Right lung (tissue), 5 donors: ENCODE measurements around the gene FBXO45. TPM values are rescaled to one million over a fixed set of nuclear protein-coding genes. Genes with fewer than 3 reads are reported as not detected.
"Not testable (repeated sequence)": the region's sequence is repeated elsewhere in the genome, so short reads cannot be mapped to it uniquely, and the experiment has no call there.

Source experiments
- DNase-seq, 2 donors: peaks; one replicate each; pipeline ENCODE4 v3.0.0-alpha.2; 2013
- polyA plus RNA-seq, 5 donors: library from polyadenylated mRNA; unstranded; fragments of 120-200 nt; gene quantifications; one replicate each; pipeline versions ENCODE4 v1.2.1 to v1.2.3, GENCODE V29; 2013; ENCODE audit warnings: inconsistent platforms in 1 of 5, low replicate concordance in 1 of 5; ENCODE audit not compliant: insufficient read length in 5 of 5, insufficient read depth in 1 of 5

FBXO45 gene
- polyA plus RNA-seq, 5 donors: 13.3 to 18.5 (median 14.5) TPM

- no peak for DNase-seq
These were observed 14.3 kb upstream of the FBXO45 start for GRCh38 chr3:196554205-196554604.

DNA sequence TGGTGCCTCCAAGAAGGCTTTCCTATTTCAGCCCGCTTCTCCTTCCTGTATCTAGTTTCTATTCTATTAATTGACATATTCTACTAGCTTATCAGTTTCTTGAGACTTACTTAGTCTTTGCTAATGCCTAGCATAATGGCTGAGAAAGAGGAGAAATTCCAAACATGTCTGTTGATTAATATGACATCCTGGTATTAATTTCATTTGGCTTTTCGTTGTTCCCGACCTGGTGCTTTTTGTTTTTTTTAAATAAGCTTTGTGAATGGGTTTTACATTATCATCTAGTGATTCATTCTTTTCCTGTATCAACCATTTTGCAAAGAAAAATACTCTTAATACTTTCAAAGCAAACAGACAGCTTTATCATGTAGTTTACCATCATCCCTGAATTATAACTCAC, 13.2 kb upstream of the FBXO45 start:
- DNase-seq: no peak

DNA sequence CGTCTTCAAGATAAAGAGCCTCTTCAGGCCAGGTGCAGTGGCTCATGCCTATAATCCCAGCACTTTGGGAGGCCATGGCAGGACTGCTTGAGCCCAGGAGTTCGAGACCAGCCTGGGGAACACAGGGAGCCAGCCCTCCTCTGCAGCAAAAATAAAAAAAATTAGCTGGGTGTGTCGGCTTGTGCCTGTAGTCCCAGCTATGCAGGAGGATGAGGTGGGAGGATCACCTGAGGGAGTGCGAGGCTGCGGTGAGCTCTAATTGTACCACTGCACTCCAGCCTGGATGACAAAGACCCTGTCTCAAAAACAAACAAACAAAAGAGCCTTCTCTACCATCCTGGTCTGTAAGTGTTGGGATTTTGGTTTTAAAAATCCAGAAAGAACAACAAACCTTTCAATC, 11.2 kb upstream of the FBXO45 start:
- DNase-seq: no peak

DNA sequence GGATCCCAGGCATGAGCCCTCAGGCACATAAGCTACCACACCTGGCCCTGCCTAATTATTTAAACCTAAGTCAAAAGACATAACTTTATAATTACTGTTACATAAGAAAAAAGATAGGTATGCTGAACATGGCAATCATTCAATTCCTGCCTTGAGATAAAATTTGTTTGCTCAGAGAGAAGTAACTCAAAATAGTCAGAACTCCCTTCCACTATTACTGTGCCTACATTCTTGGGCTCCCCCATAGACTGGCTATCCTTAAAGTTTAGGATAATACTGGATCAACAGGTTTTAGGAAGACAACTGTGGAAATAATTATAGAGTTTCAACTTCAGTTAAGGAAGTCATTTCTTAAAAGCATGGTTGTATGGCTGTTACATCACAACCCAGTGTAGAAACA, 10.0 kb upstream of the FBXO45 start:
- DNase-seq: no peak

DNA sequence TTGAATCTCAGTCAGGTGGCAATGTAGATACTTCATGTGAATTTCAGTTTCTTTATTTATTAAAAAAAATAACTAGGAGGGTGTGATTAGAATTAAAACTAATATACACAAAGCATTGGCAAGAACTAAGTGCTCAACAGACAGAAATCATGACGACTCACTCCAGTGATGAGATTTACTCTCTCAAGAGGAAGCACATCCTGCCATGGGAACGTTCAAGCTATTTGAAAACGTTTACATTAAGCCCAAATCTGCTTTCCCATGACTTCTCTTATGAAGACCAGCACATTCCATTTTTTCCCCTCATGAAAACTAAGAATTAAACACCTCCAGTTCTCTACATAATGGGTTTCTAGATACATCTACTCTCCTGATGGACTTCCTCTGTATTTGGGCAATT, 8.6 kb upstream of the FBXO45 start:
- DNase-seq: no peak

- DNase-seq: no peak
These were observed 4.7 kb upstream of the FBXO45 start for GRCh38 chr3:196563721-196564225.

DNA sequence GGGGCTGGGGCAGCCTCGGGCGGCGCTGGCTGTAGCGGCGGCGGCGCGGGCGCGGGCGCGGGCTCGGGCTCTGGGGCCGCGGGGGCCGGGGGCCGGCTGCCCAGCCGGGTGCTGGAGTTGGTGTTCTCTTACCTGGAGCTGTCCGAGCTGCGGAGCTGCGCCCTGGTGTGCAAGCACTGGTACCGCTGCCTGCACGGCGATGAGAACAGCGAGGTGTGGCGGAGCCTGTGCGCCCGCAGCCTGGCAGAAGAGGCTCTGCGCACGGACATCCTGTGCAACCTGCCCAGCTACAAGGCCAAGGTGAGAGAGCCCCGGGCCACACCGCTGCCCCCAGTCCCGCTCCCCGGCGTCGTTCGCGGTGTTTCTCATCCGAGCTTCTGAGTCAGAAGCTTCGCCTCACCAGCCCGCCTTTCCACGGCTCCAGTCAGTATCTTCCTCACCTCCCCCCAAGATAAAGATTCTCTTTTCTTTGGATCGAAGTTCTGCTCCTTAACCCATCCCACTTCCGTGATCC, 600 bp downstream of the FBXO45 start:
- no peak for DNase-seq

GRCh38 chr3:196570332-196570731, 1.9 kb downstream of the FBXO45 start:
- not testable (repeated sequence) for DNase-seq

DNA sequence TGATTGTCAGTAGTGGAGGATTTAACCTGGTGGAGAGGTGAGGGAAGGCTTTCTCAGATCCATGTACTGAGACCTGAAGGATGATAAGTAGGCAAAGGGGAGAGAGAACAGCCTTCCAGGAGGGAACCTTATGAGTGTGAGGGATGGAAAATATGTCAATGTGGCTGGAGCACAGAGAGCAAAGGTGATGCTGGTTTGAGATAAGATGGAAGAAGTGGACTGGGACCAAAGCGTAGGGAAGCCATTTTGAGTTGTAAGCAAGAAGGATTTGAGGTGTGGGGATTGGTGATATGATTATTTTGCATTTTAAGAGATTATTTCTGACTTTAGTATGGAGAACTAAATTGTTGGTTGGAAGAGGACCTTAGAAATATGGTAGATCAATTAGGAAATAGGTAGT, 3.9 kb downstream of the FBXO45 start:
- no peak for DNase-seq

DNA sequence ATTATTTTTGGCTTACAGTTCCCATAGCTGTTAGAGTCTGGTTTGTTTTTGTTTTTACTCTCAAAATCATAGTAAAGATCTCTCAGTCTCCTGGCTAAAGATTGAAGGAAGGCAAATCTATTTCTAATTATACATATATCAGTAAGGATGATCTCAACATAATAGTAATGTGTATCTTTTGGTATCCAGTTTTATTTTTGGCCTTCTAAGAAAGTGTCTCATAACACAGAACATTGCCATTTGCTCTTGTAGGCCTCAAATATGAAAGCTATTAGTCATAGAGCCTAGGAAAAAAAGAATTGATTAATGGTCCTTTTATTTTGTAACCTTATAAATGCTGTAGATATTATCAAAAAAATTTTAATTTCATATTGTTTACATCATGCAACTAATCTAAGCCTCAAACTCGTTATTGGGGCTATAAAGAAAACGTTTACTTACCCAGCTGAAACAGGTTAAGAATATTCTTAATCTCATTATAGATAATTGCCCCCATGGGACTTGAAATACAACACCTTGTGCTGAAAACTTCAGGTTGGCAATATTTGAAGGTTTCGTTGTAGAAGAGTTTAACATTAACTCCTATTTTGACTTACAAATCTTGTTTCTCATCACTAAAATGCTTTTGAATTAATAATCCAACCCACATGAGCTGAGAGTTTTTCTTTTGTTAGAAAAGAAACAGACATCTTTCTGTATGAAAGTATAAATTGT, 16.7 kb downstream of the FBXO45 start:
- no peak for DNase-seq

DNA sequence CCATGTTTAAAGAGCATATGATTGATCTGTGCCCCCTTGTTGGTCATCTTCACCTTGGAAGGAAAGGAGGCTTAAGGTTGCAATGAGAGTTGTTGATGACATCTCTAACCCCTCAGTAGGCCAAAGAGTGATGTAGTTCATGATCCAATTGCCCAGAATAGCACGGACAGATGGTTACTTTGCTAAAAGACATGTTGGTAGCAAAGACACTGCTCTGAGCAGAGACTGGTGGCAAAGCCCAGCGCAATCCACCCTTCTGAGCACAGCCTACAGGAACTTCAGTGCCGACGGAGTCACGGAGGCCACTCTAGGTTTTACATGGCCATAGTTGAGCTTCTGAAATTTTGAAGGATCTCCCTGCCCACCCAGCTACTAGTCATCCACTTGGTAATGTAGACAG, 21.8 kb downstream of the FBXO45 start:
- no peak for DNase-seq

DNA sequence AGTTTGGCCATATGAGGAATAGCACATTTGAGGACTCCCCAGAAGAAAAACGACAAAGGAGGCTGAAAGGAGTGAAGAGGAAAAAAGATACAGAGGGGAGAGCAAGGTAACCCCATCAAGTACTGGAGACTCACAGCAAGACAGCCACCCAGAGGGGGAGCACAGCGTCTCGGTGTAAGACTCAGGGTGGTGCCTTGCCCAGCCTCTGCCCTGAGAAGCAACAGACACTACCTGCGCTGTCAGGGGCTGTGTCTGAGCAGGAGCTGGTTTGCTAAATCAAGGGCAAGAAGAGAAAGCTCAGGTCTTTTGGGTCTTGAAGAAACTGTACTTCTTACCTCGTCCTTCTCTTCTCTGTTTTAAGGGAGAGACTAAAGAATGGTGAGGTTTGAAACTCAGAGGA, 27.9 kb downstream of the FBXO45 start:
- DNase-seq: no peak

GRCh38 chr3:196597971-196598733, 29.7 kb downstream of the FBXO45 start:
- not testable (repeated sequence) for DNase-seq

DNA sequence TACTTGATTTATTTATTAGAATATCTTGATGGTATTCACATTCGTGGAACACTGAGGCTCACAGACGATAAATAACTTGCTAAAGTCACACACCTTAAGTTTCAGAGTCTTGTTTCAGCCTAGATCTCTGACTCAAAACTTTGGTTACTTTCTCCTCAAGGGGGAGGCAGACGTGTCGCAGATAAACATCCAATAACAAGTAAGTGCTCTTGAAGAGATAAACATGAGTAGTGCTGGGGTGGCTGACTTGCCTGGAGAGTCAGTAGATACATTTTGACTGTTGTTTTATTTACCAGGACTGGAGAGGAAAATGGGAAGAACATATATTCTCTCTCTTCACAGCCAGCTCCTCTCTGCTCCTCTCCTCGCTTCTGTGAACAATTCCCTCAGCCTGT, 31.3 kb downstream of the FBXO45 start:
- DNase-seq: no peak

GRCh38 chr3:196600359-196600758, 31.9 kb downstream of the FBXO45 start:
- DNase-seq: no peak

DNA sequence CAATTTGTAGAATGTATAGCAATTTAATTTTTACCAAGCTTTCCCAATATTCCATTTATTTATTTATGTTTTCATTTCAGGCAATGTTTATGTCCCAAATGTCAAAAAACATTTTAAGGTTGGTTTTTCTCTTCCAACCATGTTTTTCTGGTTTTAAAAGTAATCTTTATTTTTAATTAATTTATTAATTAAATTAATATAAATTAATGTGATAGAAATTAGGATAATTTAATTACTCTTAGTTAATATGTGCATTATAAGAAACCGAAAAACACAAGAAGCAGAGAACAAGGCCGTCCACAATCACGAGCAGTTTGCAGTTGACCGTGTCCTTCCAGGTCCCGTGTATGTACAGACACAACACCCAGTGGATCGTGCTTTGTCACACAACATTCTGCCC, 34.2 kb downstream of the FBXO45 start:
- DNase-seq: no peak

DNA sequence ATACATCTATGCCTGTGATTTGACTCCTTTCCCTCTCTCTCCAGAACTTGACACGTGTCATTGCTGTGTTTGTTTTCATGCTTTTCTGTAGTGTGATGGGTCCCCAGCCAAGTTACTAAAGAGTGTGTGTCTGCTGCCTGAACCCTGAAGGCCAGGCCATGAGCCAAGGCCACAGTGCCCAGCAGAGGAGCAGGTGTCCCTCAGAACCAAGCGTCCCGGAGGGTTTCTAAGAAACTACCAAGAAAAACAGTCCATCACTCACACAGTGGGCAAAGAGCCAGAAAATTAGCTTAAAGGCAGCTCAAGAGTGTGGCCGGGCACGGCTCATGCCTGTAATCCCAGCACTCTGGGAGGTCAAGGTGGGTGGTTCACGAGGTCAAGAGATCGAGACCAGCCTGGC, 35.2 kb downstream of the FBXO45 start:
- no peak for DNase-seq

- DNase-seq: no peak
These were observed 36.1 kb downstream of the FBXO45 start for GRCh38 chr3:196604548-196604947.

GRCh38 chr3:196608693-196609092, 40.2 kb downstream of the FBXO45 start:
- no peak for DNase-seq

GRCh38 chr3:196609343-196609775, 40.9 kb downstream of the FBXO45 start:
- DNase-seq: peak; percentile 62 to 72

- no peak for DNase-seq
These were observed 41.5 kb downstream of the FBXO45 start for GRCh38 chr3:196609805-196610515.

- no peak for DNase-seq
These were observed 43.5 kb downstream of the FBXO45 start for GRCh38 chr3:196611761-196612483.
